Renal pelvis (tissue), 4 donors: ENCODE measurements around the gene ADAM8. TPM values are rescaled to one million over a fixed set of nuclear protein-coding genes. Genes with fewer than 3 reads are reported as not detected.

Experiments
- DNase-seq: peaks from one replicate; pipeline ENCODE4 v3.0.0-alpha.2; 2013
- polyA plus RNA-seq, 3 donors: library from polyadenylated mRNA; unstranded; fragments of 120-200 nt; gene quantifications; one replicate each; pipeline ENCODE4 v1.2.1, GENCODE V29; 2013; ENCODE audit not compliant: insufficient read length in 3 of 3

The ADAM8 gene
- polyA plus RNA-seq, 3 donors = 2.2 to 5.0 (median 4.0) TPM

DNA sequence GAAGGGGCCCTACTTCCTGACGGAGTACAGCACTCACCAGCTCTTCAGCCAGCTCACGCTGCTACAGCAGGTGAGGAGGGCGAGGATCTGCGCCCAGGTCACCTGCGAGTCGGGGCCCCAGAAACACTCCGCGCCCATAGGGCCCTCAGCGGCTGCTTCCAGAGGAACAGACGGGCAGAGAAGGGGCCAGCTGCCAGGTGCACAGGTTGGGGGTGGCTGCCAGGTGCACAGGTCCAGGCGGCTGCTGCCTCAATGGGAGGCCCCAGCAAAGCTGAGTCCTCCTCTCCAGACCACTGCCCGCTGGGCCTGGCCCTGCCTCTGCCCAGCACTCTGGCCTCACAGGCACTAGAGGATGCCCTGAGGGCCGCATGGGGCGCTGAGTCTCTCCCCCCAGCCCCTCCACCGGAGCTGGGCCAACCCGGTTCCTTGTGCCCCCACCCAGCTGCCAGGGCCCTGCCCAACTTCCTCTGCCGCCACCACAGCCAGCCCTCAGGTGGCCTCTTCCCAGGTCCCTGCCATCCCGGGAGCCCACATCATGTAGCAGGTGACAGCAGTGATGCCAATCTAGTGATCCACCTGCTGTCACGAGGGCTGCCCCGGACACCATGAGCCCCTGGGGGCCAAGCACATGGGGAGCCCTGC lies 63.7 kb downstream of the ADAM8 start:
- DNase-seq = no peak

Other genes with a start within 250 kb of the ADAM8 start
- 1 to 10 TPM; 1.3 to 2.4 (median 1.9) TPM for gene ADGRA1, start 188.9 kb downstream of the ADAM8 start, polyA plus RNA-seq
- 10 to 100 TPM in 2 of 3 donors, 1 to 10 TPM in 1; 7.0 to 10.3 (median 10.1) TPM for gene KNDC1, start 116.6 kb downstream of the ADAM8 start, polyA plus RNA-seq
- gene UTF1, start 46.7 kb downstream of the ADAM8 start, polyA plus RNA-seq = under 1 TPM in 2 of 3 donors, not detected in 1; 0.11 to 0.19 TPM
- gene VENTX, start 39.0 kb downstream of the ADAM8 start, polyA plus RNA-seq = under 1 TPM; 0.14 to 0.27 (median 0.25) TPM
- gene TUBGCP2, start 32.0 kb upstream of the ADAM8 start, polyA plus RNA-seq = 10 to 100 TPM; 59.0 to 75.5 (median 74.7) TPM
- 10 to 100 TPM; 33.1 to 52.8 (median 40.8) TPM for gene ZNF511, start 32.0 kb upstream of the ADAM8 start, polyA plus RNA-seq
- gene CALY, start 60.0 kb upstream of the ADAM8 start, polyA plus RNA-seq = under 1 TPM; 0.20 to 0.25 (median 0.24) TPM
- gene PRAP1, start 70.5 kb upstream of the ADAM8 start, polyA plus RNA-seq = 1 to 10 TPM; 5.9 to 6.5 (median 6.4) TPM
- 10 to 100 TPM; 20.8 to 25.1 (median 24.3) TPM for gene FUOM, start 81.2 kb upstream of the ADAM8 start, polyA plus RNA-seq
- 100 to 1,000 TPM; 143 to 155 (median 153) TPM for gene ECHS1, start 96.5 kb upstream of the ADAM8 start, polyA plus RNA-seq
- gene PAOX, start 102.4 kb upstream of the ADAM8 start, polyA plus RNA-seq = 1 to 10 TPM; 6.7 to 8.4 (median 6.7) TPM
- gene MTG1, start 117.3 kb upstream of the ADAM8 start, polyA plus RNA-seq = 10 to 100 TPM; 65.7 to 92.6 (median 90.0) TPM
- gene SPRN, start 147.8 kb upstream of the ADAM8 start, polyA plus RNA-seq = 1 to 10 TPM; 4.6 to 6.7 (median 6.1) TPM
- gene SCART1, start 177.1 kb upstream of the ADAM8 start, polyA plus RNA-seq = 1 to 10 TPM; 1.6 to 4.9 (median 3.5) TPM